Islet of Langerhans (tissue), 1 donor: ENCODE measurements around the gene SHQ1.
"Not testable (repeated sequence)": the region's sequence is repeated elsewhere in the genome, so short reads cannot be mapped to it uniquely, and the experiment has no call there.

Experiments used
- FAIRE-seq: peaks from one replicate; lab custom pipeline; 2011; peaks lifted over from hg19 to GRCh38; lab: Jason Lieb, UNC

The SHQ1 gene

DNA sequence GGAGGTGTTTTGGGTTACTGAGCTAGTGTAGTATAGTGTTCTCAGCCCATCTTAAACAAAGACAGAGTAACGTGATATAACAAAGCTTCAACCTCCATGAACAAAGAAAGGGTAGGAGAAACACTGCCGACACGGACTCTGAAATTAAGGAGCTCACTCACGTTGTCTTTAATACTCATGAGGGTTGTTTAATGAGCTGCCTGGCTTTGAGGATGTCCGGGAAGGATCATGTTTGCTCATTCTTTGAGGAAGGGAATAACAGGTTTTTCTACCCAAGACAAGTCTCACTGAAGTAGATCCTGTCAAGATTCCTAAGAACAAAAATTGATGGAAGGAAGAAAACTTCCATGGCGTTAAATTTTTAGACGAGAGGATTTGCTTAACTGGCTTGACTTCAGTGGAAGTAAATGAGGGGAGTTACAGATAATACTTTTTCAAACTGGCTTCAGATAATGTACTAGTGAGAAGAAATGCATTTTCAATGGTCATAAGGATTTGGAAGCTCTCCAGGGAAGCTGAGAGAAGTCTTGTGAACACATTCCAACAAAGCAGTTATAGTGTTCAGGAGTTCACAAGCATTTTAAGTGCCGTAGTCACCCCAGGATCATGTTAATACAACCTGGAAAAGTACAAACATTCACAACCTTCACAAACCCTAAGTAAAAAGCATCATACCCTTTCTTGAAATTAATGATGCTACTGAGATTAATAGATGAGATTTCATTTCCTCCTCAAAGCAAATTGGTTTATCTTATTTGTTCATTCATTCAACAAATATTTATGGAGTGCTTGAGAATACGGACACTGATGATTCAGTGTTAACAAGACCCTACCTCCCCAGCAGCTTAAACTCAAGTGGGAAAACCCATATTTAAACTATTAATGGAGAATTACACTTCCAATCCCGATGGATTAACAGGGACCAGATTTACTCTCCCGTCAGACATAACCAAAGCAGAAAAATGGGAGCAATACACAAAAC, 101.5 kb downstream of the SHQ1 start:
- no peak for FAIRE-seq

GRCh38 chr3:72745146-72745999, 102.9 kb downstream of the SHQ1 start:
- FAIRE-seq = peak; percentile 96

GRCh38 chr3:72744330-72744729, 103.9 kb downstream of the SHQ1 start:
- FAIRE-seq = no peak

DNA sequence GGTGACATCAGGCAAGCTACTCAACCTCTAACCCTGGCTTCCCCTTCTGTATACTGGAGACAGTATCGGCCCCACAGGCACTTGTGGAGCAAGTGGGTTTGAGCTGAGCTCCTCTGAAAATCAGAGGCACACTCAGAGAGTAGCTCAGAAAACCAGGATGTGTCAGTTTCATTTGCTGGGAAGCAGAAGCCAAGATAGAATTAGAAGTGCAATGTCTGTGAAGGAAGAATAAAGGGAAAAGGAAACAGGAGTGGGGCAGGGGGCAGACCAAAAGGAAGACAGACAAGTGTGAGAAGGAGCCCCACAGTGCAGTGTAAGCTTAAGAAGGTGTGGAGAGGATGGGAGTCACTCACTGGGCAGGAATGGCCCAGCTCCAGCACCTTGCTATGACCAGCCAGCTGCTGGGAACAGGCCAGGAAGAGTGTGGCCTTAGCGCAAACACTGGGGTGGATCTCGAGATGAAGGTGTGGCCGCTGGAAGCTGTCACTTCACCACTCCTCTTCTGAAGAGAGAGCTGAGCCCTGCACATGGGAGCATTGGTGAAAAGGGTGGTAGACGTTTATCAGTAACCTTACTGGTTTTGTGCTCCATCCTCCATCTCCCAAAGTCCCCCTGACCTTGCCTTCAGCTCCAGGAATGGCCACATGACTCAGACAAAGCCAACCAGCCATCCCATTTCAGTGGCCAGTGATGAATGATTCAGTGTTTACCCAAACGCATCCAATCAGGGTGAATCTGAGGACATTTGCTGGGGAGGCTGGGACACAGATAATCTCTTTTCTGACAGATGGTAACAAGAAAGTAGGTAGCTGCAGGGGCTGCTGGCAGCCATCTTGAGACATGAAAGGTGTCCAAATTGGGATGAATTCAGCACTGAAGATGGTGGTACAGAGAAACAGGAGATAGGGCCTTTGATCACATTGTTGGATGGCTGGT, 108.4 kb downstream of the SHQ1 start:
- no peak for FAIRE-seq

- FAIRE-seq = no peak
Measured at GRCh38 chr3:72738752-72739530, 109.3 kb downstream of the SHQ1 start.

DNA sequence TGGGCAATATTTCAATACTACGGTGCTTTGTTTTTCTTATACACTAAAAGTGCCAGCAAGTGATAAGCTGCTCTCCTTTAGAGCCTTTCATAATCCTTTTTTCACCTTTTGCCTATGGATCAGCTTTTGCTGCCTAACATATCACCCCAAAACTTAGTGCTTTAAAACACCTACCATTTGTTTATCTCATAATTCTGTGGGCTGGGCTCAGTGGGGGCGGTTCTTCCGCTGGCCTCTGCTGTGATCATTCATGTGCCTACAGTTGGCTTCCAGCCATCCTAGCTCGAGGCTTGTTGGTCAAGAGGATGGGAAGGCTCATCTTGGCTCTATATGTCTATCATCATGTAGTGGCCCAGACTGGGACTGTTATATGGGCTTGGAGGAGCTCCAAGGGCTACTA, 113.2 kb downstream of the SHQ1 start:
- not testable (repeated sequence) for FAIRE-seq

DNA sequence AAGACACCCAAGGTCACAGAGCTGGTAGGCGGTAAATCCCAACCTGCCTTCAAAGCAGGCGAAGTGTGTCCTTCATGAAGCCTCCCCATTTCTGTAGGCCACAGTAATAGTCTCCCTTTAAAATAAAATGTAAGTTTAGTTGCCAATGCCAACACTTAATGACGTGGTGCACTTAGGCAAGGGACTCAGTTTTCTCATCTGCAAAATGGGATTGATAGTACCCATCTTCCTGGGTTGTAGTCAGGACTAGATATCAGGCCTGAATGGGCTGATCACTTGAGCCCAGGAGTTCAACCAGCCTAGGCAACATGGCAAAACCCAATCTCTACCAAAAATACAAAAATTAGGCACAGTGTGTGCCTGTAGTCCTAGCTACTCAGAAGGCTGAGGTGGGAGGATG, 114.6 kb downstream of the SHQ1 start:
- no peak for FAIRE-seq

GRCh38 chr3:72732666-72733345, 115.4 kb downstream of the SHQ1 start:
- FAIRE-seq = not testable (repeated sequence)

- FAIRE-seq = peak; percentile 72
Measured at GRCh38 chr3:72728958-72729467, 119.2 kb downstream of the SHQ1 start.

- FAIRE-seq = no peak
Measured at GRCh38 chr3:72728329-72728889, 119.8 kb downstream of the SHQ1 start.

GRCh38 chr3:72727726-72728125, 120.5 kb downstream of the SHQ1 start:
- no peak for FAIRE-seq

DNA sequence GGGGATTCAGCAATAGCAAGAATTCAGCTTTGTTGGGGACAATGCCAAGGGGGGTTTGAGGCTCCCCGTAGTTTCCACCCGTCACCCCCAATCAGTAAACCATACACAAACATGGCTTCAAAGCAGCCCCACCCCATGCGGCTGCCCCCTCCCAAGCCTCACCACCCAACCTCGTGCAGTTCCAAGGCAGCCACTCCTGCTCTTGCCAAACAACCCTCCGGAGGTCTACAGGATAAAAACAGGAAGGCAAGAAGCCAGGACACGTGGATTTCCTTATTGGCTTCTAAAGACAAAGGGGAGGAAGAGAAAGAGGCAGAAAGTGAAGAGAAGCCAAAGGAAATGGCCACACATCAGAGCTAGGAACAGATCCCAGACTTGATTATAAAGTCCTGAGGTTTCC, 121.1 kb downstream of the SHQ1 start:
- no peak for FAIRE-seq

DNA sequence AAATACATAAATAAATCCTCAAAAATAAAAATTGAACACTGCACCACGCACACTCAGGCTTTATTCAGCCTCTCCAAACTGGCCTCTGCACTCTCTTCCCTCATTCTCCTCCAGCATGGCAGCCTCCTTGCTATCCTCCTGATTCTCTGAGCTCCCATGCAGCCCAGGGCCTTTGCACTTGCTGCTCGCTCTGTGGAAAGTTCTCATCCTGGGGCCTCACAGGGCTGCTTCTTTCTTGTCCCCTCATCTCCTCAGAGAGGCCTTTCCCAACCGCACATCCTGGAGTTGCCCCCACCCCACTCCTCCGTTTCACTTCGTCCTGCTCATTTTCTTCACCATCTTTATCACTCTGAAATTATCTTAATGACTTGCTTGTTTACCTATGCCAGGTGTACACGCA, 123.0 kb downstream of the SHQ1 start:
- no peak for FAIRE-seq

- FAIRE-seq = no peak
Measured at GRCh38 chr3:72724070-72724469, 124.2 kb downstream of the SHQ1 start.

GRCh38 chr3:72722930-72723726, 125.1 kb downstream of the SHQ1 start:
- FAIRE-seq = no peak

- FAIRE-seq = no peak
Measured at GRCh38 chr3:72721683-72722381, 126.4 kb downstream of the SHQ1 start.

GRCh38 chr3:72720566-72720965, 127.7 kb downstream of the SHQ1 start:
- FAIRE-seq = no peak

GRCh38 chr3:72719137-72719536, 129.1 kb downstream of the SHQ1 start:
- no peak for FAIRE-seq
